HepG2 (cell line): ENCODE measurements around the gene C21orf58. TPM values are rescaled to one million over a fixed set of nuclear protein-coding genes. Genes with fewer than 3 reads are reported as not detected.

Experiments used
- ATAC-seq: fragments of 200-7000 bp; cut with Tn5 transposase; 3 replicates; pipeline ENCODE4 v1.9.1; 2020; ENCODE audit warnings: mild to moderate bottlenecking, moderate library complexity
- BruUV-seq: library from RNA; stranded (reverse); fragments of 400-500 nt; replicated peaks from 2 replicates; lab custom pipeline; 2021; lab: Mats Ljungman, UMichigan
- CTCF ChIA-PET: fragments of 300-600 bp; formaldehyde crosslinking; extraction: SDS; loops from one replicate; lab custom pipeline; 2021; ENCODE audit warnings: low total read pairs, inconsistent platforms, low intra/inter-chr PET ratio; lab: Yijun Ruan, JAX
- POLR2A ChIA-PET: fragments of 350-600 bp; sonication (Branson Sonifier 250); formaldehyde crosslinking; loops from one replicate; lab custom pipeline; 2020; ENCODE audit warnings: antibody characterized with exemption, inconsistent platforms; lab: Yijun Ruan, JAX
- DNase-seq: peaks from one replicate; pipeline ENCODE4 v3.0.0-alpha.2; 2015; ENCODE audit warnings: low spot score
- FAIRE-seq: peaks from 3 replicates; lab custom pipeline; 2011; peaks lifted over from hg19 to GRCh38; lab: Jason Lieb, UNC
- H2AFZ ChIP-seq: one replicate; pipeline ENCODE4 v1.6.1; 2011; ENCODE audit warnings: low read length, inconsistent platforms
- H3K27ac ChIP-seq: fragments of 300-600 bp; 3 replicates; pipeline ENCODE4 v1.8.0; 2011; ENCODE audit warnings: mixed run types, mild to moderate bottlenecking, mixed read lengths, low read length, inconsistent platforms; ENCODE audit not compliant: insufficient read depth; ENCODE audit errors: extremely low read length
- H3K27me3 ChIP-seq, 2 experiments: fragments of 200-600 bp in 1 of 2; 2 replicates in 1 of 2; 3 replicates in 1 of 2; pipeline versions ENCODE4 v1.6.0 to v1.8.0; 2011; ENCODE audit warnings: low read length in 2 of 2, mild to moderate bottlenecking in 2 of 2, moderate library complexity in 2 of 2, inconsistent platforms in 1 of 2; ENCODE audit not compliant: insufficient read depth in 2 of 2, control insufficient read depth in 1 of 2
- H3K36me3 ChIP-seq, 2 experiments: fragments of 200-600 bp in 1 of 2; replicated peaks in 1 of 2; 2 replicates in 1 of 2; 3 replicates in 1 of 2; pipeline versions ENCODE4 v1.5.1 to v1.8.0; 2011; ENCODE audit warnings: low read length in 2 of 2, inconsistent platforms in 1 of 2; ENCODE audit not compliant: insufficient read depth in 2 of 2, control insufficient read depth in 1 of 2
- H3K4me1 ChIP-seq: 2 replicates; pipeline ENCODE4 v1.5.1; 2012; ENCODE audit warnings: low read length, inconsistent platforms; ENCODE audit not compliant: insufficient read depth
- H3K4me2 ChIP-seq: 2 replicates; pipeline ENCODE4 v1.6.0; 2011; ENCODE audit warnings: low read depth, low read length, inconsistent platforms
- H3K4me3 ChIP-seq, 3 experiments: fragments of 200-600 bp in 1 of 3; sonication (generic), shearing (Covaris generic) in 1 of 3; replicated peaks in 1 of 3; 2 replicates each; pipeline ENCODE4 v1.5.1; 2011 to 2016; ENCODE audit warnings: low read length in 3 of 3, inconsistent platforms in 2 of 3, low read depth in 2 of 3, mild to moderate bottlenecking in 2 of 3, control low read depth in 1 of 3, mixed read lengths in 1 of 3; ENCODE audit not compliant: insufficient read depth in 1 of 3
- H3K79me2 ChIP-seq: one replicate; pipeline ENCODE4 v1.6.1; 2011; ENCODE audit warnings: low read length, inconsistent platforms; ENCODE audit not compliant: insufficient read depth
- H3K9ac ChIP-seq: 2 replicates; pipeline ENCODE4 v1.6.0; 2011; ENCODE audit warnings: mild to moderate bottlenecking, low read depth, low read length, inconsistent platforms; ENCODE audit not compliant: insufficient read depth
- H3K9me3 ChIP-seq: 2 replicates; pipeline ENCODE4 v1.5.1; 2012; ENCODE audit warnings: mild to moderate bottlenecking, low read length
- H4K20me1 ChIP-seq: 2 replicates; pipeline ENCODE4 v1.6.0; 2011; ENCODE audit warnings: inconsistent platforms, mild to moderate bottlenecking, low read length, moderate library complexity; ENCODE audit not compliant: insufficient read depth
- CBFB ChIP-seq: sonication (generic); formaldehyde crosslinking; IDR thresholded peaks from 2 replicates; pipeline ENCODE4 v1.4.0; 2020; ENCODE audit warnings: missing genetic modification reagents
- CEBPG ChIP-seq: IDR thresholded peaks from 2 replicates; pipeline ENCODE4 v1.6.1; 2016
- ELF1 ChIP-seq: sonication (generic); formaldehyde crosslinking; IDR thresholded peaks from 2 replicates; pipeline ENCODE4 v1.4.0; 2020; ENCODE audit warnings: missing genetic modification reagents
- FLYWCH1 ChIP-seq: sonication (generic); formaldehyde crosslinking; IDR thresholded peaks from 2 replicates; pipeline ENCODE4 v1.8.1; 2023; ENCODE audit warnings: mild to moderate bottlenecking, missing genetic modification reagents
- FUBP1 ChIP-seq: sonication (generic); formaldehyde crosslinking; IDR thresholded peaks from 2 replicates; pipeline ENCODE4 v1.5.1; 2020; ENCODE audit warnings: missing genetic modification reagents, mild to moderate bottlenecking, borderline replicate concordance
- LCORL ChIP-seq, 2 experiments: fragments of 450-650 bp in 1 of 2; sonication (generic) in 1 of 2; formaldehyde crosslinking in 1 of 2; IDR thresholded peaks; 2 replicates each; pipeline versions ENCODE4 v1.5.0 to v1.6.1; 2017 to 2020; ENCODE audit warnings: antibody characterized with exemption in 1 of 2, missing genetic modification reagents in 1 of 2
- NR2C2 ChIP-seq: sonication (generic); formaldehyde crosslinking; IDR thresholded peaks from 2 replicates; pipeline ENCODE4 v1.4.0; 2020; ENCODE audit warnings: missing genetic modification reagents, mild to moderate bottlenecking, moderate library complexity, borderline replicate concordance
- SALL1 ChIP-seq: sonication (generic); formaldehyde crosslinking; IDR thresholded peaks from 2 replicates; pipeline ENCODE4 v1.8.0; 2022; ENCODE audit warnings: mild to moderate bottlenecking, missing genetic modification reagents
- SRY ChIP-seq: sonication (generic); formaldehyde crosslinking; IDR thresholded peaks from 2 replicates; pipeline ENCODE4 v1.8.0; 2022; ENCODE audit warnings: mild to moderate bottlenecking, missing genetic modification reagents
- ZKSCAN1 ChIP-seq: fragments of 150-350 bp; IDR thresholded peaks from 2 replicates; pipeline ENCODE4 v1.6.1; 2014; ENCODE audit warnings: low read length
- ZNF207 ChIP-seq: fragments of 450-650 bp; IDR thresholded peaks from 2 replicates; pipeline ENCODE4 v1.6.1; 2016; ENCODE audit warnings: antibody characterized with exemption, borderline replicate concordance
- ZNF30 ChIP-seq: sonication (generic); formaldehyde crosslinking; IDR thresholded peaks from 2 replicates; pipeline ENCODE4 v1.5.0; 2020; ENCODE audit warnings: mild to moderate bottlenecking, missing genetic modification reagents
- ZNF510 ChIP-seq: sonication (generic); formaldehyde crosslinking; IDR thresholded peaks from 2 replicates; pipeline ENCODE4 v1.4.0; 2020; ENCODE audit warnings: low read depth, mild to moderate bottlenecking, missing genetic modification reagents
- ZNF546 ChIP-seq: sonication (generic); formaldehyde crosslinking; conservative IDR thresholded peaks from 2 replicates; pipeline ENCODE4 v1.8.1; 2023; ENCODE audit warnings: mild to moderate bottlenecking, missing genetic modification reagents
- ZNF564 ChIP-seq: sonication (generic); formaldehyde crosslinking; IDR thresholded peaks from 2 replicates; pipeline ENCODE4 v1.8.1; 2023; ENCODE audit warnings: mild to moderate bottlenecking, missing genetic modification reagents
- ZNF589 ChIP-seq: sonication (generic); formaldehyde crosslinking; conservative IDR thresholded peaks from 2 replicates; pipeline ENCODE4 v1.8.0; 2022; ENCODE audit warnings: mild to moderate bottlenecking, moderate library complexity, missing genetic modification reagents
- ZNF605 ChIP-seq: sonication (generic); formaldehyde crosslinking; IDR thresholded peaks from 2 replicates; pipeline ENCODE4 v1.8.0; 2022; ENCODE audit warnings: mild to moderate bottlenecking, missing genetic modification reagents
- ZNF713 ChIP-seq: sonication (generic); formaldehyde crosslinking; IDR thresholded peaks from 2 replicates; pipeline ENCODE4 v1.4.0; 2020; ENCODE audit warnings: mild to moderate bottlenecking, missing genetic modification reagents
- ZNF780A ChIP-seq: sonication (generic); formaldehyde crosslinking; IDR thresholded peaks from 2 replicates; pipeline ENCODE4 v1.8.0; 2022; ENCODE audit warnings: mild to moderate bottlenecking, missing genetic modification reagents, moderate library complexity
- WGBS: methylation state at CpG from one replicate; pipeline ENCODE4 v1.1.6; 2017; ENCODE audit warnings: low lambda C conversion rate; 5-methylcytosine and 5-hydroxymethylcytosine counted together
- in situ Hi-C: cut with HindIII; loops from 2 replicates; pipeline ENCODE4 v1.10.0; 2017; ENCODE audit warnings: low pct_unique_long_range_greater_than_20kb; ENCODE audit not compliant: extremely low pct_ligation_motif_present
- intact Hi-C: fragments of 100-400 bp; cut with micrococcal nuclease; formaldehyde crosslinking; loops from one replicate; pipeline ENCODE4 v1.10.0; 2022; ENCODE audit not compliant: unreplicated experiment
- polyA plus RNA-seq, 8 experiments: library from polyadenylated mRNA; depleted of rRNA in 3 of 8; stranded (reverse) in 7 of 8; unstranded in 1 of 8; fragments of >200 nt; fragmentation: Illumina TruSeq in 4 of 8; extraction: Trizol in 4 of 8; gene quantifications; 2 replicates each; pipeline versions ENCODE4 v1.2.1 to v1.2.3, GENCODE V29; 2011 to 2016; ENCODE audit warnings: low read depth in 4 of 8, missing spikeins in 1 of 8, mixed read lengths in 1 of 8; ENCODE audit not compliant: insufficient read depth in 1 of 8
- total RNA-seq, 5 experiments: library from RNA; depleted of rRNA; stranded (reverse); fragments of >200 nt; fragmentation: Illumina TruSeq; extraction: Trizol; gene quantifications; 2 replicates each; pipeline ENCODE4 v1.2.3, GENCODE V29; 2016; ENCODE audit warnings: low read depth in 1 of 5

Gene C21orf58
- total and polyA plus RNA-seq, 2 of the 13 experiments (the other 11 are each of a cell fraction or from before 2014, with no cell fraction given), result 3.5 to 6.8 TPM

- TF ChIP-seq ZNF589 (CRISPR knock-in tag) (no peak), CEBPG (CRISPR knock-in tag) (no peak), NR2C2 (CRISPR knock-in tag) (no peak), ZKSCAN1 (no peak), ZNF713 (no peak), ZNF30 (no peak), ELF1 (no peak), SALL1 (CRISPR knock-in tag) (no peak), LCORL (IDR thresholded peaks at IDR 0.05) (no peak), LCORL (CRISPR knock-in tag; IDR thresholded peaks at IDR 0.05) (no peak), ZNF510 (CRISPR knock-in tag) (no peak), SRY (CRISPR knock-in tag) (no peak)
Observed at GRCh38 chr21:46355161-46356004, 31.7 kb upstream of the C21orf58 start (continued).

- no peaks in the 10 kb centered on the region for H3K9me3 ChIP-seq
- WGBS, result 97% methylated on average over 10 of the region's 13 CpGs
- ATAC-seq, result no peak
- no TSS peak for BruUV-seq
- no peak overlapping the region for H3K4me3 ChIP-seq
- intact Hi-C loops, result no loop called here
- no peaks in the 10 kb centered on the region for H3K79me2 ChIP-seq
- TF ChIP-seq ZNF207 (no peak), ZNF780A (CRISPR knock-in tag) (no peak), ZNF605 (CRISPR knock-in tag) (no peak), CBFB (CRISPR knock-in tag) (no peak), FLYWCH1 (no peak), ZNF546 (CRISPR knock-in tag) (no peak), FUBP1 (CRISPR knock-in tag) (no peak), ZNF564 (CRISPR knock-in tag) (no peak)
- no peak overlapping the region for H3K4me2 ChIP-seq
- peaks cover 36 to 64% of the 10 kb centered on the region in 2 experiments for H3K36me3 ChIP-seq
- in situ Hi-C loops, result no loop called here
- no peak for DNase-seq
- H3K9ac ChIP-seq, result no peak overlapping the region
- H3K4me1 ChIP-seq, result no peaks in the 10 kb centered on the region
- H4K20me1 ChIP-seq, result no peaks in the 10 kb centered on the region
- H3K27me3 ChIP-seq, result no peaks in the 10 kb centered on the region; a peak in 1 of 5 replicates
- H3K27ac ChIP-seq, result no peak overlapping the region
- ChIA-PET CTCF (no interaction called here), POLR2A (no interaction called here)
- no peak for FAIRE-seq
- no peak overlapping the region for H2AFZ ChIP-seq
Observed at GRCh38 chr21:46354518-46354917, 30.8 kb upstream of the C21orf58 start.
